Gastrocnemius medialis (tissue), 4 donors: ENCODE measurements around the gene NOC4L. TPM values are rescaled to one million over a fixed set of nuclear protein-coding genes. Genes with fewer than 3 reads are reported as not detected.

ENCODE experiments used
- ATAC-seq, 2 donors: fragments of 150-250 bp; one replicate each; pipeline ENCODE4 v1.9.1; 2016
- DNase-seq, 2 donors: peaks; one replicate each; pipeline ENCODE4 v3.0.0-alpha.2; 2019
- H3K27ac ChIP-seq, 4 donors: fragments of 200-600 bp; sonication (generic); 1 replicate in 1 of 4; 2 replicates in 3 of 4; pipeline ENCODE4 v1.5.1; 2016 to 2018; ENCODE audit warnings: mild to moderate bottlenecking in 2 of 4, moderate library complexity in 1 of 4
- H3K27me3 ChIP-seq, 3 donors: fragments of 200-600 bp; sonication (generic) in 2 of 3; 1 replicate in 1 of 3; 2 replicates in 2 of 3; pipeline versions ENCODE4 v1.5.1 to v1.6.0; 2016 to 2019; ENCODE audit warnings: mild to moderate bottlenecking in 1 of 3, moderate library complexity in 1 of 3
- H3K36me3 ChIP-seq, 2 donors: fragments of 200-600 bp; sonication (generic) in 1 of 2; one replicate each; pipeline ENCODE4 v1.5.1; 2017 to 2018
- H3K4me1 ChIP-seq, 2 donors: fragments of 200-600 bp; sonication (generic) in 1 of 2; one replicate each; pipeline ENCODE4 v1.5.1; 2016 to 2017; ENCODE audit warnings: mild to moderate bottlenecking in 2 of 2
- H3K4me3 ChIP-seq, 4 donors: fragments of 200-600 bp; sonication (generic) in 3 of 4; 1 replicate in 1 of 4; 2 replicates in 3 of 4; pipeline ENCODE4 v1.5.1; 2016 to 2019; ENCODE audit warnings: mild to moderate bottlenecking in 2 of 4
- H3K9me3 ChIP-seq, 3 donors: fragments of 200-600 bp; sonication (generic) in 2 of 3; 1 replicate in 1 of 3; 2 replicates in 2 of 3; pipeline ENCODE4 v1.5.1; 2016 to 2019
- POLR2A ChIP-seq, 2 donors: fragments of 450-650 bp; IDR thresholded peaks; one replicate each; pipeline ENCODE4 v1.6.1; 2017; ENCODE audit warnings: antibody characterized with exemption in 2 of 2, mild to moderate bottlenecking in 2 of 2, moderate library complexity in 2 of 2
- in situ Hi-C, 4 donors: fragments of 200-750 bp; cut with MboI; loops; one replicate each; pipeline versions ENCODE4 v1.15.0 to v1.8.0; 2017; ENCODE audit warnings: low sequenced_read_pairs in 4 of 4
- intact Hi-C: fragments of 100-400 bp; cut with DNase I; formaldehyde crosslinking; loops from one replicate; pipeline ENCODE4 v1.15.1; 2023; ENCODE audit warnings: low total_unique reads
- total RNA-seq, 4 donors: library from RNA; depleted of rRNA; stranded (reverse); fragments of >200 nt; gene quantifications; one replicate each; pipeline versions ENCODE4 v1.1.0 to v1.2.3, GENCODE V29; 2016
- TF ChIP-seq, protein P1 (sequence below), 5 experiments: fragments of 450-650 bp in 3 of 5; fragments of 200-600 bp in 2 of 5; sonication (generic) in 2 of 5; IDR thresholded peaks in 4 of 5; conservative IDR thresholded peaks in 1 of 5; 1 replicate in 4 of 5; 2 replicates in 1 of 5; pipeline ENCODE4 v1.5.1; 2016 to 2019; ENCODE audit warnings: antibody characterized with exemption in 5 of 5, mild to moderate bottlenecking in 3 of 5, moderate library complexity in 3 of 5

Gene NOC4L
- total RNA-seq, 4 donors from 2014 or later, result 11.1 to 24.0 (median 21.2) TPM

DNA sequence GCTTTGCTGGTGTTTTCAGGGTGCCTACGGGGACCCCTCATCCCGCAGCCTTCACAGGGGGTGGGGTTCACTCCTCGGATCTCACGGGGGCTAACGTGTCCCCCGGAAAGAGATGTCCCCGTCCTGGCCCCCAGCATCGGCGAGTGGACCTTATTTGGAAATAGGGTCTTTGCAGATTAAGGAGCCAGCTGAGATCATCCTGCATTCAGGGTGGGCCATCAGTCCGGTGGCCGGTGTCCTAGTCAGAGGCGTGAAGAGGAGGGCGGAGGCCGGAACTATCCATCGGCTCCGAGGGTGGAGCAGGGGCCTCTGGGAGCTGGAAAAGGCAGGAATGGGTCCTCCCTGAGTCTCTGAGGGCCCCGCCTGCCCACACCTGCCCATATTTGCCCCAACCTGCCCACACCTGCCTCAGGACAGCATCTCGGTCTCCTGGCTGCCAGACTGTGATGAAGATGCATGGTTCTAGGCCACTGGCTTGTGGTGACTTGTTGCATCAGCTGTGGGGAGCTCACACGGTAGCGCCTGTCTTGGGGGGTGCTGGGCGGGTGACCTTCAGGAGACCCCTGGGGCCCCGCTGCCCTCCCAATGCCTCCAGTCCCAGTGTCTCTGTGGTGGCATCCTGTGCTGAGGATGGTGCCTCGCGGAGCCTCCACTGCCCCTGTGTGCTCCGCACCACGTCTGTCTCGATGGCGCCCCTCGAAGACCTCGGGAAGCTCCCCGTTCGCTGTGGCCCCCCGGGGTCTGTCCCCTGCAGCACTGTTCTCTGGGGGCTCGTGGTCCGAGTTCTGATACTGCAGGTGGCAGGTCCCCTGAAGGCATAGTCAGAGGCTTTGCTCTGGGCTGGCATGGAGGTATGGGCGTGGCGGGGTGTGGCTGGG is 14.7 kb downstream of the NOC4L start:
- intact Hi-C loops, result loop anchor here (10.0 kb wide), 1 partner anchor 256 kb away; no protein-coding TSS in a partner anchor
- TF ChIP-seq, protein P1, sequence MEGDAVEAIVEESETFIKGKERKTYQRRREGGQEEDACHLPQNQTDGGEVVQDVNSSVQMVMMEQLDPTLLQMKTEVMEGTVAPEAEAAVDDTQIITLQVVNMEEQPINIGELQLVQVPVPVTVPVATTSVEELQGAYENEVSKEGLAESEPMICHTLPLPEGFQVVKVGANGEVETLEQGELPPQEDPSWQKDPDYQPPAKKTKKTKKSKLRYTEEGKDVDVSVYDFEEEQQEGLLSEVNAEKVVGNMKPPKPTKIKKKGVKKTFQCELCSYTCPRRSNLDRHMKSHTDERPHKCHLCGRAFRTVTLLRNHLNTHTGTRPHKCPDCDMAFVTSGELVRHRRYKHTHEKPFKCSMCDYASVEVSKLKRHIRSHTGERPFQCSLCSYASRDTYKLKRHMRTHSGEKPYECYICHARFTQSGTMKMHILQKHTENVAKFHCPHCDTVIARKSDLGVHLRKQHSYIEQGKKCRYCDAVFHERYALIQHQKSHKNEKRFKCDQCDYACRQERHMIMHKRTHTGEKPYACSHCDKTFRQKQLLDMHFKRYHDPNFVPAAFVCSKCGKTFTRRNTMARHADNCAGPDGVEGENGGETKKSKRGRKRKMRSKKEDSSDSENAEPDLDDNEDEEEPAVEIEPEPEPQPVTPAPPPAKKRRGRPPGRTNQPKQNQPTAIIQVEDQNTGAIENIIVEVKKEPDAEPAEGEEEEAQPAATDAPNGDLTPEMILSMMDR (IDR thresholded peaks at IDR 0.05 in 4 of 5, conservative IDR thresholded peaks at IDR 0.05 in 1 of 5), result no peak
- no peak for TF ChIP-seq POLR2A (IDR thresholded peaks at IDR 0.05)
- Histone ChIP-seq H3K9me3 (no peaks in the 10 kb centered on the region), H3K4me1 (peaks cover 0 to 5% of the 10 kb centered on the region in 2 donors), H3K27me3 (peaks cover 18 to 29% (median 19%) of the 10 kb centered on the region in 3 donors), H3K27ac (no peak overlapping the region), H3K4me3 (no peak overlapping the region), H3K36me3 (no peaks in the 10 kb centered on the region)
- ATAC-seq, result no peak
- DNase-seq, result no peak
- in situ Hi-C loops, result no loop called here

DNA sequence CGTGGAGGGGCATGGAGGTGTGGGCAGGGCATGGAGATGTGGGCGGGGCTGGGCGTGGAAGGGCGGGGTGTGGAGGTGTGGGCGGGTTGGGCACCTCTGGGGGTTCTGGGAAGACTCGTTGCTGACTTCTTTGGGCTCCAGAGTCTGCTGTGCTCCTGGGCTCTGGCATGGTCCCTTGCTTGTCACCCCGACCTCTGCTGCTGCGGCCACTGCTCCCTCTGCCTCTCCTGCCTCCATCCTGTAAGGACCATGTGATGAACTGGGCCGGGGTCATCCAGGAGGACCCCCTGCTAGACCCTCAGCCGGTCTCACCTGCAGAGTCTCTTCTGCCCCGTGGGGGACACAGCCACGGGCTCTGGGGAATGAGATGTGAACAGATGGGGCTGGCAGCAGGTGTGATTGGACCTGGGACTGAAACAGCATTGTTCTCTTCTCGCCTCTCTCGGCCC is 15.3 kb downstream of the NOC4L start:
- Histone ChIP-seq H3K36me3 (no peaks in the 10 kb centered on the region), H3K9me3 (no peaks in the 10 kb centered on the region), H3K27ac (no peak overlapping the region), H3K4me3 (no peak overlapping the region), H3K27me3 (peaks cover 24 to 35% (median 24%) of the 10 kb centered on the region in 3 donors), H3K4me1 (no peaks in the 10 kb centered on the region)
- ATAC-seq, result no peak
- intact Hi-C loops (loop anchor here (10.0 kb wide), 1 partner anchor 255 kb away; no protein-coding TSS in a partner anchor), in situ Hi-C loops (no loop called here)
- TF ChIP-seq POLR2A (IDR thresholded peaks at IDR 0.05), result no peak
- TF ChIP-seq, protein P1 (IDR thresholded peaks at IDR 0.05 in 4 of 5, conservative IDR thresholded peaks at IDR 0.05 in 1 of 5), result no peak
- DNase-seq, result no peak

GRCh38 chr12:132160016-132160415 is 15.8 kb downstream of the NOC4L start:
- no peak overlapping the region for H3K27ac ChIP-seq
- TF ChIP-seq, protein P1 (IDR thresholded peaks at IDR 0.05 in 4 of 5, conservative IDR thresholded peaks at IDR 0.05 in 1 of 5), result no peak
- no peak for TF ChIP-seq POLR2A (IDR thresholded peaks at IDR 0.05)
- H3K27me3 ChIP-seq, result peaks cover 24 to 36% (median 25%) of the 10 kb centered on the region in 3 donors
- H3K36me3 ChIP-seq, result no peaks in the 10 kb centered on the region
- ATAC-seq (no peak), DNase-seq (no peak)
- no peaks in the 10 kb centered on the region for H3K9me3 ChIP-seq
- H3K4me3 ChIP-seq, result no peak overlapping the region
- in situ Hi-C loops, result no loop called here
- intact Hi-C loops, result no loop called here
- no peaks in the 10 kb centered on the region for H3K4me1 ChIP-seq

DNA sequence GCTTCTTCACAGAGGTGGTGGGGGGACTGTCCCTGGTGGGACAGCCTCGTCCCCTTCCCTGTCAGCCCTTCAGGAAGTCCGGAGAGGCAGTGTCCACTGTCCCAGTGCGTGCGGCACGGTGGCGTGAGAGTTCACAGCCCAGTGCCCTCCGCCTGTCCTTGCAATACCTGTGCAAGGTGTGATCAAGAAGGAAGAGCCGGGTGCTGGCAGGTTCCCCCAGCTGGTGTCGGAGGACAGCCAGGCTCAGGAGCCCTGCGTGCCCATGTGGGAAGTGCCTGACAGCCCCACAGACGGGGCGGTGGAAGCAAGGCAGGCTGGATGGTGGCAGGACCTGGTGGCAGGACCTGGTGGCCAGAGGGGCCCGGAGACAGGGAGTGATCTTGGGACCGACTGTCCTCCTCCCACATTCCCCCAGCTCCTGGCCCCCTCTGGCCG is 16.4 kb downstream of the NOC4L start:
- Histone ChIP-seq H3K4me1 (no peaks in the 10 kb centered on the region), H3K36me3 (no peaks in the 10 kb centered on the region), H3K27me3 (peaks cover 24 to 36% (median 25%) of the 10 kb centered on the region in 3 donors), H3K4me3 (no peak overlapping the region), H3K9me3 (no peaks in the 10 kb centered on the region), H3K27ac (no peak overlapping the region)
- DNase-seq (no peak), ATAC-seq (no peak)
- no peak for TF ChIP-seq POLR2A (IDR thresholded peaks at IDR 0.05)
- TF ChIP-seq, protein P1 (IDR thresholded peaks at IDR 0.05 in 4 of 5, conservative IDR thresholded peaks at IDR 0.05 in 1 of 5), result no peak
- in situ Hi-C loops, result no loop called here
- intact Hi-C loops, result no loop called here
